HepG2 (cell line): ENCODE results near the gene TMEM253. TPM values are rescaled to one million over a fixed set of nuclear protein-coding genes. Genes with fewer than 3 reads are reported as not detected.

Source experiments
- AHR ChIP-seq: IDR thresholded peaks from 2 replicates; pipeline ENCODE4 v1.6.1; 2018; ENCODE audit warnings: missing genetic modification reagents, missing compliant biosample characterization
- CHCHD3 ChIP-seq: sonication (generic); formaldehyde crosslinking; IDR thresholded peaks from 2 replicates; pipeline ENCODE4 v1.8.0; 2022; ENCODE audit warnings: mild to moderate bottlenecking, missing genetic modification reagents, moderate library complexity
- DMAP1 ChIP-seq: IDR thresholded peaks from 2 replicates; pipeline ENCODE4 v1.6.1; 2016
- HDAC2 ChIP-seq: sonication (generic); formaldehyde crosslinking; IDR thresholded peaks from 2 replicates; pipeline ENCODE4 v1.4.0; 2020; ENCODE audit warnings: missing genetic modification reagents
- MTF1 ChIP-seq: sonication (generic); formaldehyde crosslinking; IDR thresholded peaks from 2 replicates; pipeline ENCODE4 v1.5.0; 2020; ENCODE audit warnings: missing genetic modification reagents
- NCOA5 ChIP-seq: sonication (generic); formaldehyde crosslinking; IDR thresholded peaks from 2 replicates; pipeline ENCODE4 v1.4.0; 2020; ENCODE audit warnings: missing genetic modification reagents
- PHF21A ChIP-seq: sonication (generic); formaldehyde crosslinking; IDR thresholded peaks from 2 replicates; pipeline ENCODE4 v1.5.0; 2020; ENCODE audit warnings: mild to moderate bottlenecking, missing genetic modification reagents
- POLR2G ChIP-seq: fragments of 200-400 bp; formaldehyde crosslinking; IDR thresholded peaks from 2 replicates; pipeline ENCODE4 v1.6.1; 2018; ENCODE audit warnings: mild to moderate bottlenecking, low read depth, low read length, moderate library complexity
- RFX5 ChIP-seq: IDR thresholded peaks from 2 replicates; pipeline ENCODE4 v1.6.1; 2011; ENCODE audit warnings: low read depth, low read length, improper control_type of control experiment
- ZNF12 ChIP-seq: sonication (generic); formaldehyde crosslinking; IDR thresholded peaks from 2 replicates; pipeline ENCODE4 v1.5.0; 2020; ENCODE audit warnings: missing genetic modification reagents
- ZNF607 ChIP-seq: sonication (generic); formaldehyde crosslinking; IDR thresholded peaks from 2 replicates; pipeline ENCODE4 v1.5.1; 2020; ENCODE audit warnings: missing genetic modification reagents, mild to moderate bottlenecking, borderline replicate concordance
- ZNF660 ChIP-seq: sonication (generic); formaldehyde crosslinking; IDR thresholded peaks from 2 replicates; pipeline ENCODE4 v1.5.1; 2020; ENCODE audit warnings: mild to moderate bottlenecking, low read depth, missing genetic modification reagents, borderline replicate concordance
- polyA plus RNA-seq, 8 experiments: library from polyadenylated mRNA; depleted of rRNA in 3 of 8; stranded (reverse) in 7 of 8; unstranded in 1 of 8; fragments of >200 nt; fragmentation: Illumina TruSeq in 4 of 8; extraction: Trizol in 4 of 8; gene quantifications; 2 replicates each; pipeline versions ENCODE4 v1.2.1 to v1.2.3, GENCODE V29; 2011 to 2016; ENCODE audit warnings: low read depth in 4 of 8, missing spikeins in 1 of 8, mixed read lengths in 1 of 8; ENCODE audit not compliant: insufficient read depth in 1 of 8
- total RNA-seq, 5 experiments: library from RNA; depleted of rRNA; stranded (reverse); fragments of >200 nt; fragmentation: Illumina TruSeq; extraction: Trizol; gene quantifications; 2 replicates each; pipeline ENCODE4 v1.2.3, GENCODE V29; 2016; ENCODE audit warnings: low read depth in 1 of 5
- TF ChIP-seq, protein P1 (sequence below): sonication (generic); formaldehyde crosslinking; IDR thresholded peaks from 2 replicates; pipeline ENCODE4 v1.4.0; 2020; ENCODE audit warnings: missing genetic modification reagents
- TF ChIP-seq, protein P2 (sequence below): sonication (generic); formaldehyde crosslinking; IDR thresholded peaks from 2 replicates; pipeline ENCODE4 v1.4.0; 2020; ENCODE audit warnings: mild to moderate bottlenecking, missing genetic modification reagents
- TF ChIP-seq, protein P3 (sequence below): IDR thresholded peaks from 2 replicates; pipeline ENCODE4 v1.6.1; 2016
- TF ChIP-seq, protein P4 (sequence below): sonication (generic); formaldehyde crosslinking; IDR thresholded peaks from 2 replicates; pipeline ENCODE4 v1.4.0; 2020; ENCODE audit warnings: missing genetic modification reagents, borderline replicate concordance

The TMEM253 gene
- total and polyA plus RNA-seq, 2 of the 13 experiments (the other 11 are each of a cell fraction or from before 2014, with no cell fraction given) = 0.29 to 0.45 TPM

DNA sequence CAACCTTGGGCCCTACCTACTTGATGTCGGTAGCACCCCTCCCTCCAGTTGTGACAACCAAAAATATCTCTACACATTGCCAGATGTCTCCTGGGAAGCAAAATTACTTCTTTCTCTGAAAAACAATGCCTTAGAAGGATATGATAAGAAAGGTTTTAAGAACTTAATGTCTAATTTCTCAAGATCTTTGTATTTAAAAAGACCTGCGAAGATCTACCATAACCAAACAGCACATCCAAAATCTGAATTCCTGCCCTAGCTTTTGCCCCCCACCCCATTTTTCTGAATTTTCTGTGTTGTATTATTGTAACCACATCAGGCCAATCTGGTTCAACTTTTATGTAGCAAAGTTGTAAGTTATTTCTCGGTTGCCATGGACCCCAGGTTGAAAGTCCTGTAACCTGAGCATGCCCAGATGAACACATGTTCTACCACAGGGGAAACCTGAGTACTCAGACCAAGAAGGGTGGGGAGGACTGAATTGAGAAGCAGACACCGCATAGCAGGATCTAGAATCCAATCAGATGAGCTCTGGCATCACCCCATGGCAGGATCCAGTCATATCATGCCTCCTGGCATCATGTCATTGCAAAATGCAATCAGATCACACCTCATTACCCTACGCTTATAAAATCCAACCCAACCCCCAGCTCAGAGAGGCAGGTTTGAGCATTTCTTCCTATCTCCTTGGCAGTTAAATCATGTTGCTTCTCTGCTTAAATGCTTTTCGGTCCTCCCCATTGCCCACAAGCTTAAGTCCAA is 8.7 kb downstream of the TMEM253 start (continued):
- TF ChIP-seq, protein P1, sequence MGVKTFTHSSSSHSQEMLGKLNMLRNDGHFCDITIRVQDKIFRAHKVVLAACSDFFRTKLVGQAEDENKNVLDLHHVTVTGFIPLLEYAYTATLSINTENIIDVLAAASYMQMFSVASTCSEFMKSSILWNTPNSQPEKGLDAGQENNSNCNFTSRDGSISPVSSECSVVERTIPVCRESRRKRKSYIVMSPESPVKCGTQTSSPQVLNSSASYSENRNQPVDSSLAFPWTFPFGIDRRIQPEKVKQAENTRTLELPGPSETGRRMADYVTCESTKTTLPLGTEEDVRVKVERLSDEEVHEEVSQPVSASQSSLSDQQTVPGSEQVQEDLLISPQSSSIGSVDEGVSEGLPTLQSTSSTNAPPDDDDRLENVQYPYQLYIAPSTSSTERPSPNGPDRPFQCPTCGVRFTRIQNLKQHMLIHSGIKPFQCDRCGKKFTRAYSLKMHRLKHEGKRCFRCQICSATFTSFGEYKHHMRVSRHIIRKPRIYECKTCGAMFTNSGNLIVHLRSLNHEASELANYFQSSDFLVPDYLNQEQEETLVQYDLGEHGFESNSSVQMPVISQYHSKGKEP (CRISPR knock-in tag) = no peak
- TF ChIP-seq HDAC2 = no peak
- no peak for TF ChIP-seq POLR2G
- TF ChIP-seq RFX5 = no peak
- TF ChIP-seq NCOA5 (CRISPR knock-in tag) = no peak
- no peak for TF ChIP-seq DMAP1 (CRISPR knock-in tag)
- TF ChIP-seq, protein P2, sequence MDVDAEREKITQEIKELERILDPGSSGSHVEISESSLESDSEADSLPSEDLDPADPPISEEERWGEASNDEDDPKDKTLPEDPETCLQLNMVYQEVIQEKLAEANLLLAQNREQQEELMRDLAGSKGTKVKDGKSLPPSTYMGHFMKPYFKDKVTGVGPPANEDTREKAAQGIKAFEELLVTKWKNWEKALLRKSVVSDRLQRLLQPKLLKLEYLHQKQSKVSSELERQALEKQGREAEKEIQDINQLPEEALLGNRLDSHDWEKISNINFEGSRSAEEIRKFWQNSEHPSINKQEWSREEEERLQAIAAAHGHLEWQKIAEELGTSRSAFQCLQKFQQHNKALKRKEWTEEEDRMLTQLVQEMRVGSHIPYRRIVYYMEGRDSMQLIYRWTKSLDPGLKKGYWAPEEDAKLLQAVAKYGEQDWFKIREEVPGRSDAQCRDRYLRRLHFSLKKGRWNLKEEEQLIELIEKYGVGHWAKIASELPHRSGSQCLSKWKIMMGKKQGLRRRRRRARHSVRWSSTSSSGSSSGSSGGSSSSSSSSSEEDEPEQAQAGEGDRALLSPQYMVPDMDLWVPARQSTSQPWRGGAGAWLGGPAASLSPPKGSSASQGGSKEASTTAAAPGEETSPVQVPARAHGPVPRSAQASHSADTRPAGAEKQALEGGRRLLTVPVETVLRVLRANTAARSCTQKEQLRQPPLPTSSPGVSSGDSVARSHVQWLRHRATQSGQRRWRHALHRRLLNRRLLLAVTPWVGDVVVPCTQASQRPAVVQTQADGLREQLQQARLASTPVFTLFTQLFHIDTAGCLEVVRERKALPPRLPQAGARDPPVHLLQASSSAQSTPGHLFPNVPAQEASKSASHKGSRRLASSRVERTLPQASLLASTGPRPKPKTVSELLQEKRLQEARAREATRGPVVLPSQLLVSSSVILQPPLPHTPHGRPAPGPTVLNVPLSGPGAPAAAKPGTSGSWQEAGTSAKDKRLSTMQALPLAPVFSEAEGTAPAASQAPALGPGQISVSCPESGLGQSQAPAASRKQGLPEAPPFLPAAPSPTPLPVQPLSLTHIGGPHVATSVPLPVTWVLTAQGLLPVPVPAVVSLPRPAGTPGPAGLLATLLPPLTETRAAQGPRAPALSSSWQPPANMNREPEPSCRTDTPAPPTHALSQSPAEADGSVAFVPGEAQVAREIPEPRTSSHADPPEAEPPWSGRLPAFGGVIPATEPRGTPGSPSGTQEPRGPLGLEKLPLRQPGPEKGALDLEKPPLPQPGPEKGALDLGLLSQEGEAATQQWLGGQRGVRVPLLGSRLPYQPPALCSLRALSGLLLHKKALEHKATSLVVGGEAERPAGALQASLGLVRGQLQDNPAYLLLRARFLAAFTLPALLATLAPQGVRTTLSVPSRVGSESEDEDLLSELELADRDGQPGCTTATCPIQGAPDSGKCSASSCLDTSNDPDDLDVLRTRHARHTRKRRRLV (CRISPR knock-in tag) = no peak
- no peak for TF ChIP-seq AHR (CRISPR knock-in tag)
- peak; percentile 48; the same call in 1 of the 2 replicates for TF ChIP-seq ZNF607 (CRISPR knock-in tag)
- no peak for TF ChIP-seq ZNF660 (CRISPR knock-in tag)
- no peak for TF ChIP-seq CHCHD3 (CRISPR knock-in tag)
- no peak for TF ChIP-seq PHF21A (CRISPR knock-in tag)
- no peak for TF ChIP-seq ZNF12 (CRISPR knock-in tag)
- no peak for TF ChIP-seq MTF1 (CRISPR knock-in tag)
- TF ChIP-seq, protein P3, sequence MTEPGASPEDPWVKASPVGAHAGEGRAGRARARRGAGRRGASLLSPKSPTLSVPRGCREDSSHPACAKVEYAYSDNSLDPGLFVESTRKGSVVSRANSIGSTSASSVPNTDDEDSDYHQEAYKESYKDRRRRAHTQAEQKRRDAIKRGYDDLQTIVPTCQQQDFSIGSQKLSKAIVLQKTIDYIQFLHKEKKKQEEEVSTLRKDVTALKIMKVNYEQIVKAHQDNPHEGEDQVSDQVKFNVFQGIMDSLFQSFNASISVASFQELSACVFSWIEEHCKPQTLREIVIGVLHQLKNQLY (CRISPR knock-in tag) = no peak
- TF ChIP-seq, protein P4, sequence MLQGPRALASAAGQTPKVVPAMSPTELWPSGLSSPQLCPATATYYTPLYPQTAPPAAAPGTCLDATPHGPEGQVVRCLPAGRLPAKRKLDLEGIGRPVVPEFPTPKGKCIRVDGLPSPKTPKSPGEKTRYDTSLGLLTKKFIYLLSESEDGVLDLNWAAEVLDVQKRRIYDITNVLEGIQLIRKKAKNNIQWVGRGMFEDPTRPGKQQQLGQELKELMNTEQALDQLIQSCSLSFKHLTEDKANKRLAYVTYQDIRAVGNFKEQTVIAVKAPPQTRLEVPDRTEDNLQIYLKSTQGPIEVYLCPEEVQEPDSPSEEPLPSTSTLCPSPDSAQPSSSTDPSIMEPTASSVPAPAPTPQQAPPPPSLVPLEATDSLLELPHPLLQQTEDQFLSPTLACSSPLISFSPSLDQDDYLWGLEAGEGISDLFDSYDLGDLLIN (CRISPR knock-in tag) = no peak
- TF ChIP-seq, all 625 proteins: peak for 38
